ENCODE measurements around the gene MFAP2. TPM values are rescaled to one million over a fixed set of nuclear protein-coding genes. Genes with fewer than 3 reads are reported as not detected.

The MFAP2 gene
- total RNA-seq, 4 donors from 2014 or later: 5.4 to 21.7 (median 10.2) TPM

GRCh38 chr1:16981269-16981849 is 939 bp upstream of the MFAP2 start:
- Histone ChIP-seq H3K4me1 (peaks cover 22 to 45% (median 41%) of the 10 kb centered on the region in 4 donors), H3K9me3 (no peaks in the 10 kb centered on the region), H3K36me3 (peaks cover 4 to 10% (median 8%) of the 10 kb centered on the region in 4 donors), H3K27ac (replicated peaks in 1 of 4) (peak overlapping the region in 1 of 4 donors; percentile 75), H3K4me3 (no peak overlapping the region), H3K27me3 (peaks cover 0 to 27% (median 6%) of the 10 kb centered on the region in 4 donors)
- no peak for DNase-seq (ENCODE audit: extremely low spot score)
- TF ChIP-seq CTCF (IDR thresholded peaks at IDR 0.05) (no peak), EP300 (IDR thresholded peaks at IDR 0.05) (no peak), POLR2AphosphoS5 (IDR thresholded peaks at IDR 0.05) (no peak), POLR2A (IDR thresholded peaks at IDR 0.05; ENCODE audit: low read depth) (no peak)
- intact Hi-C loops (cut with DNase I): no loop called here
- WGBS: 80% methylated on average over 10 of the region's 10 CpGs

GRCh38 chr1:16979475-16980327 is 719 bp downstream of the MFAP2 start:
- Histone ChIP-seq H3K4me1 (peaks cover 18 to 48% (median 39%) of the 10 kb centered on the region in 4 donors), H3K9me3 (no peaks in the 10 kb centered on the region), H3K4me3 (peak overlapping the region; percentile 49 to 69 (median 54)), H3K27me3 (peaks cover 0 to 27% (median 6%) of the 10 kb centered on the region in 4 donors), H3K27ac (replicated peaks in 1 of 4) (peak overlapping the region; percentile 65 to 77 (median 72)), H3K36me3 (no peaks in the 10 kb centered on the region)
- no peak for DNase-seq (ENCODE audit: extremely low spot score)
- WGBS: 17% methylated on average over 13 of the region's 44 CpGs
- intact Hi-C loops (cut with DNase I): no loop called here
- no peak for TF ChIP-seq EP300 (IDR thresholded peaks at IDR 0.05)
- TF ChIP-seq POLR2AphosphoS5 (IDR thresholded peaks at IDR 0.05): no peak
- no peak for TF ChIP-seq CTCF (IDR thresholded peaks at IDR 0.05)
- no peak for TF ChIP-seq POLR2A (IDR thresholded peaks at IDR 0.05; ENCODE audit: low read depth)

GRCh38 chr1:16978567-16979474 is 1.6 kb downstream of the MFAP2 start:
- Histone ChIP-seq H3K4me1 (peaks cover 14 to 42% (median 33%) of the 10 kb centered on the region in 4 donors), H3K4me3 (peak overlapping the region; percentile 49 to 69 (median 54)), H3K36me3 (no peaks in the 10 kb centered on the region), H3K9me3 (no peaks in the 10 kb centered on the region), H3K27ac (replicated peaks in 1 of 4) (peak overlapping the region; percentile 65 to 77 (median 72)), H3K27me3 (peaks cover 0 to 27% (median 6%) of the 10 kb centered on the region in 4 donors)
- 62% methylated on average over 8 of the region's 20 CpGs for WGBS
- DNase-seq (ENCODE audit: extremely low spot score): no peak
- TF ChIP-seq EP300 (IDR thresholded peaks at IDR 0.05): no peak
- no peak for TF ChIP-seq CTCF (IDR thresholded peaks at IDR 0.05)
- peak; percentile 49 to 58 for TF ChIP-seq POLR2AphosphoS5 (IDR thresholded peaks at IDR 0.05)
- intact Hi-C loops (cut with DNase I): no loop called here

GRCh38 chr1:16978139-16978538 is 2.3 kb downstream of the MFAP2 start:
- intact Hi-C loops (cut with DNase I): no loop called here
- Histone ChIP-seq H3K27me3 (peaks cover 0 to 27% (median 6%) of the 10 kb centered on the region in 4 donors), H3K4me1 (peaks cover 14 to 42% (median 33%) of the 10 kb centered on the region in 4 donors), H3K9me3 (no peaks in the 10 kb centered on the region), H3K4me3 (peak overlapping the region in 1 of 4 donors; percentile 58), H3K27ac (replicated peaks in 1 of 4) (peak overlapping the region; percentile 65 to 77 (median 72)), H3K36me3 (no peaks in the 10 kb centered on the region)
- no peak for DNase-seq (ENCODE audit: extremely low spot score)
- 84% methylated on average over 3 of the region's 4 CpGs for WGBS
- no peak for TF ChIP-seq POLR2A (IDR thresholded peaks at IDR 0.05; ENCODE audit: low read depth)
